Renal cortex interstitium (tissue), 11 donors: ENCODE data around the gene SPEN. TPM values are rescaled to one million over a fixed set of nuclear protein-coding genes. Genes with fewer than 3 reads are reported as not detected.

Source experiments
- DNase-seq, 11 donors: peaks; one replicate each; pipeline ENCODE4 v3.0.0-alpha.2; 2013; ENCODE audit warnings: low read depth in 9 of 11, low spot score in 4 of 11; ENCODE audit errors: extremely low read depth in 1 of 11
- polyA plus RNA-seq, 3 donors: library from polyadenylated mRNA; unstranded; fragments of 120-200 nt; gene quantifications; one replicate each; pipeline ENCODE4 v1.2.1, GENCODE V29; 2013; ENCODE audit not compliant: insufficient read length in 3 of 3

The SPEN gene
- polyA plus RNA-seq, 3 donors, result 57.2 to 64.4 (median 61.7) TPM

DNA sequence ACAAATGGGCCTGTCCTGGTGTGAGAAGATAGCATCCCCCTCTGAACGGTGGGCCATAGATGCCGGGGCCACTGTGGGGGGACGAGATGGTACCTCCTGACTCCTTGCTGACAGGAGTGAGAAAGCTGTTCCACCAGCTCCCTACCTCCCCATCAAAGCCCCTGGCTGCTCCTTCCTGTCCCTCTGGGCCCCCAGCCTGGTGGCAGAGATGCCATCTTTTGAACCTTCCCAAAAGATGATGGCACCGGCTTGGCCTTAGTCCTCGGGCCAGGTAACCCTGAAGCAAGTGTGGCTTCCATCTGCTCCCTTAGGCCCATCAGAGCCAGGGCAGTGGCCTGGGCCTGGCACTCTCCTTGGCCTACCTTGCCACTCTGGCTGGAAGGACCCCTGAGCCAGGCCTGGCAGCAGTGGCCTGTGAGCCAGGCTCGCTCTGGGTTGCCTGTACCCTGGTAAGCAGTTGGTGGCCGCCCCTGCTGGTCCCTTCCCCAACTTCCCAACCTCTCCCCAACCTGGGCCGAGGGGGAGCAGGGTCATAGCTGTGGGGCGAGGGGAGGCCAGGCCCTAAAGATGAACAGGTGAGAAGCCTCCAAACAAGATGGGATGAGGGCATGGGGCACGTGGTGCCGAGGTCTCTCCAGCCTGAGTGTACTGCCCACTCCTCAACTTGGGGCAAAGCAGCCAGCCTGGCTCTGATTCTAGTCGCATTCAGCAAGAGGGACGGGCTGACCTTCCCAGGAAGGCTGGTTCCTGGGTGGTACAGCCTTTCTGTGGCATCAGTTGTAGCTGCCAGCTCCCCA lies 93.7 kb downstream of the SPEN start:
- no peak for DNase-seq

DNA sequence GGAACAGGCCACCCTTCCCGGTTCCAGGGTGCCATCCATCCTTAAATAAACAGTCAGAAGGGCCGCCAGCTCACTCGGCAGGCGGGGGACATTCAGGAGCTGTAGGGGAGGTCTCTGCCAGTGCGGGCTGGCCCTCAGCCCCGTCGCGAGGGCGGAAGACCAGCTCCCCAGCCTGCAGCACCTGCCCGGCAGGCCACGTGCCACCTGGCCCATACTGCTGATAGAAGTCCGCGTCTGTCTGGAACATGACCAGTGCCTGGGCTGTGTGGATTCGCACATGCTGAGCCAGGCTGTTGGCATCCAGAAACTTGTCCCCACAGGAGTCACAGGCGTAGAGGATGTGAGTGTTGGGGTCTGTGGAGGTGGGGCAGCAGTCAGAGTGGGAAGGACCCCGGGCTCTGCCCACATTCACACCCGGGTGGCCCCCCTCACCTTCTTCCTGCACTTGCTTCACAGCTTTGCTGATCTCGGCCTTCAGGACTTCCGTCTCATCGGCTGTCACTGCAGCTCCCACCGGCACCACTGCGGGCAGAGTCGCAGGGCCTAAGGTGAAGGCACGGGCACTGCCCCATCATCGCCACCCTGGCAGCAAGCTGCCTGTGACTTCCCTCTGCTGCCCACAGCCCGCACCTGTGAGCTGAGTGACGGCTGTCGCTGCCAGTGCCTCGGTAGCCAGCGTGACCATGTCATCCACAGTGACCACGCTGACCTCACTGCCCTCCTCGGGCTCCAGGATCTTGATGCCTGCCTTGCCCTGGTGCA lies 94.6 kb downstream of the SPEN start:
- DNase-seq, result no peak

DNA sequence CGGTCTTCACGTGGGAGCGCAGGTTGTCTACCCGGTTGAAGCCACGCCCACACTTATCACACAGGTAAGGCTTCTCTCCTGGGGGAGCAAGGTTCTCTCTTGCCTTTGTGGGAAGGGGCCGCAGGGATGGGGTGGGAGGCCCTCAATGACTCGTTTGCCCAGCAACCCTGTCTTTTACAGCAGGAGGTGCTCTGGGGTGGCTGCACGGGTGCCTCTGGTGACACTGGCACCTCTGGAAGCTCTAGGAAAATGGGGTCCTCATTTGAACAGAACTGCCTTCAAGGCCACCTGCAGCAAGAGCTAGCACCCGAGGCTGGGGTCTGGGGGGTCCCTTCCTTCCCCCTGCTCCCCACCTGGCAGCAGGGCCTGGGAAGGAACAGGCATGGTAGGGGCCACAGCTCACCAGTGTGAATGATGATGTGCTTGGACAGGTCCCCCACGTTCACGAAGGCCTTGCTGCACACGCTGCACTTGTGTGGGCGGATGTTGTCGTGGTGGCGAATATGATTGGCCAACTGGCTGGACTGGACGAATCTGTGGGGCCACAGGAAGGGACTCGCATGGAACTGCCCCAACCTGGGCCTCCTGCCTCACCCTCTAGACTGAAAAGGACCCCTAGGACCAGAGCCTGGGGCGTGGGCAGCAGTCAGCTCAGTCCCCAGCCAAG lies 95.3 kb downstream of the SPEN start:
- DNase-seq, result no peak

GRCh38 chr1:15943328-15943991 lies 96.0 kb downstream of the SPEN start:
- DNase-seq, result no peak

DNA sequence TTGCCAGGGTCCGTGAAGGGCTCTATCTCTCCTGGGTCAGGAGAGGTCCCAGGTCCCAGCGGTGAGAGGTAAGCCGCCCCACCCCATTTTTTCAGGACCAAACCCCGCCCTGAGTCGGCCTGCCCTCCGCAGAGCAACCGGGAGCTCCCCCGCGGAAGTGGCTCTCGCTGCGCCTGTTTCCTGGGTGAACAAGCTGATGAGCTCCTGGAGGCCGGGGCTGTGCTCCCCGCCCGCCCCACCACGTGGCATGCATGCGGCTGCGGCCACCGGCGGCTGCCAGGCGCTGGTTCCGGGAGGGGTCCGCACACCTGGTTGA lies 96.4 kb downstream of the SPEN start:
- no peak for DNase-seq

DNA sequence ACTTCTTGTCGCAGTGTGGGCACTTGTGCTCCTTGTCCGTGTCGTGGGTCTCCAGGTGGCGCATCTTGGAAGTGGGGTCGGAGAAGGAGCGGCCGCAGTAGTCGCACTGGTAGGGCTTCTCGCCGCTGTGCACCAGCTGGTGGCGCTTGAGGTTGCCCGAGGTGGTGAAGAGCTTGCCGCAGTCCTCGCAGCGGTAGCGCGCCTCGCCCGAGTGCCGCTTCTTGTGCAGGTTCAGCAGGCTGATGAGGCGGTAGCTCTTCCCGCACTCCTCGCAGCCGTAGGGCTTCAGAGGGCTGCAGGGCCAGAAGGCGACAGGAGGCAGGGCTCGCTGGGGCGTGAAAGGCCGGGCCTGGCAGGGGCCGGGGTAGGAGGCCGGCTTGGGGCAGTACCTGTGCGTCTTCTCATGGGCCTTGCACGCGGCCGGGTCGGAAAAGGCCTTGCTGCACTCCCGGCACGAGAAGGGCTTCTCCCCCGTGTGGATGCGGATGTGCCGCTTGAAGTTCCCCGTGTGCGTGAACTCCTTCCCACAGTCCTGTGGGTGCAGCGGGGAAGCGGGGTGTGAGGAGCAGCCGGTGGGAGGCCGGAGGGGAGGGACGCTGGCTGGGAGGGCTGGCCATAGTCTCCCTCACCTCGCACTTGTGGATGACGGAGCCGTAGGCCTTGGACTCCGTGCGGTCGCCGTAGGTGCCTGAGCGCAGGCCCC lies 97.0 kb downstream of the SPEN start:
- DNase-seq, result no peak

GRCh38 chr1:15945011-15945831 lies 97.7 kb downstream of the SPEN start:
- DNase-seq, result no peak

DNA sequence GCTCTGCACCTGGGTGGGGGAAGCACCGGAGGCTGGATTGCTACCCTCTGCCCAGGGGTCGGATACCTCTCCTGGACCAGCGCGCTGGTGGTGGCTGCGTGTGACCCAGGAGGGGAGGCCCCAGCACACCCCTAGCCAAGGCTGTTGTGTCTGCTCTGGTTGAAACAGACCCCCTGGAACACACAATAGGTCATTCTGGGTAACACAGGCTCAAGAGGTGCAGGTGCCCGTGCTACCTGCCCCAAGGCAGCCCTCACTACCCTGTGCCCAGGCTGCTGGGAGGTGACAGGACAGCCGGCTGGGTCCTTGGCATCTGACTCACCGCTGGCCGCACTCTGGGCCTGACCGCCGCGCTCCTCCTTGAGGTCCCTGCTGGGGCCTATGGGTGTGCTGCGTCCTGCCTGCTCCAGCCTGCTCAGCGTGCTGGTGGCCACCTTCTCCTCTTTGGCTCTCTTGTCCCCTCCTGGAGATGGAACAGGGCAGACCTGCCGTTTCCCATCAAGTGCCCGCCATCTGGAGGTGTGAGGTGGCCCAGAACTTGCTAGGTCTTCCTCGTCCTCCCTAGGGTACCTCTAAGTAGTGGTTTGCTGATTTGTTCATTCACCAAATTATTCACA lies 98.4 kb downstream of the SPEN start:
- no peak for DNase-seq

GRCh38 chr1:15946571-15947381 lies 99.3 kb downstream of the SPEN start:
- DNase-seq, result no peak

DNA sequence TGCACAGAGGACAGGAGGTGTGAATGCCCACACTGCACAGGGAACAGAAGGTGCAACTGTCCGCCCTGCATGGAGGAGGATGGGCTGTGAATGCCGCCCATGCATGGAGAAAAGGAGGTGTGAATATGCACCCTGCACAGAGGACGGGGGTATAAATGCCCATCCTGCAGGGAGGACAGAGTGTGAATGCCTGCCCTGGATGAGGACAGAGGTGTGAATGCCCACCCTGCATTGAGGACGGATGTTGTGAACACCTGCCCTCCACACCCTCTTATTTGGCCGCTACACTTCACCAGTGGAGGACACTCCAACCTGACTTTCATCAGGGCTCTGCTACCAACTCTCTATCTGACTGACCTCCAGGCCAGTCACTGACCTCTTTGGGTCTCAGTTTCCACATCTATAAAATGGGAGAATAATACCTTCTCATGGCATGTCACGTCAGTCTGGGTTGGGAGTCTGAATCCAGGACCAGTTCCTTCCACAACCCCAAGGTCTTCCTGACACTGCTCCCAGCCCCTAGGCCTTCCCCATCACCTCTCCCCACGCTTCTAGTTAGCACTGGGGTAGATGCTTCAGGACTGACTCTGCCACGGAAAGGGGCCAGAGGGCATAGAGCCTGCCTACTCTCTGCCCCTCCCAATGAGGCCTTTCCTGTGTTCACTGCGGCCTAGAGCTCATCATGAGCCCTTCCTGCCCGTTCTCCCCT lies 100.0 kb downstream of the SPEN start:
- DNase-seq, result no peak

DNA sequence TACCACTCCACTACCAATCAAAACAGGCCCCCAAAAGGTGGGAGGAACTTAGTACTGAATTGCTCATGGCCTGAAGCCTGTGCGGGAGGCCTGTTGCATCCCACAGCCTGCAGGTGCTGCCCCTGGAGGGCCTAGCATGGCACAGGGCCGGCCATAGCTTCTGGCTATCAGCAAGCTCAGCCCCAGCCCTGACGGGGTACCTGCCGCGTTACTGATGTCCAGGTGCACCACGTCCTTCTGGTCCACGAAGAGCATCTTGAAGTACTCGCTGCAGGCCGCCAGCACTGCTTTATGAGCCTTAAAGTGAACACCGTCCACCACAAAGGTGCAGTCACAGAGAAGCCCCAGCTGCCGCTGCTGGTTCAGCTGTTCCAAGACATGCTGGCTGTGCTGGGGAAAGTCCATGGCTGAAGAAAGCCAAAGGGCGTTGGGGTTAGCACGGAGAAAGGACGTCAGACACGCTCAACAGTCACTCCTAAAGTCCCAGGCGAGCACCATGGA lies 100.6 kb downstream of the SPEN start:
- DNase-seq, result no peak

- DNase-seq, result no peak
These were observed 101.3 kb downstream of the SPEN start for GRCh38 chr1:15948595-15949452.

GRCh38 chr1:15949453-15950245 lies 102.1 kb downstream of the SPEN start:
- peak in 9 of 11 donors; percentile 31 to 59 (median 49) for DNase-seq

- DNase-seq, result no peak
These were observed 102.8 kb downstream of the SPEN start for GRCh38 chr1:15950302-15950701.
